Measurements from ENCODE around the gene HTR3A. TPM values are rescaled to one million over a fixed set of nuclear protein-coding genes. Genes with fewer than 3 reads are reported as not detected.

The HTR3A gene
- total RNA-seq, 1 experiment from 2014 or later: not detected

GRCh38 chr11:114026355-114026754, 51.4 kb downstream of the HTR3A start:
- Mint-ChIP-seq H3K4me1 (ENCODE audit: low read depth, unreplicated experiment) (peaks cover 9% of the 10 kb centered on the region), H3K36me3 (ENCODE audit: insufficient read depth, unreplicated experiment) (no peaks in the 10 kb centered on the region), H3K9me3 (ENCODE audit: unreplicated experiment) (no peaks in the 10 kb centered on the region), H3K4me3 (ENCODE audit: unreplicated experiment) (no peak overlapping the region), H3K27ac (ENCODE audit: unreplicated experiment) (no peak overlapping the region), H3K27me3 (ENCODE audit: insufficient read depth, unreplicated experiment) (peaks cover 2% of the 10 kb centered on the region)
- intact Hi-C loops (cut with micrococcal nuclease; ENCODE audit: unreplicated experiment): loop anchor here (1.0 to 5.0 kb wide), 3 partner anchors 32 to 236 kb away; no protein-coding TSS in a partner anchor
- H3K4me3 ChIP-seq (ENCODE audit: low read depth, low read length): no peak overlapping the region
- ChIA-PET POLR2A (no interaction called here), CTCF (interaction anchor here (0.6 to 6.0 kb wide), 6 partner anchors 10 to 235 kb away, joined by 3 to 72 read pairs (median 3); no protein-coding TSS in a partner anchor)
- DNase-seq: peak in 1 of 2 experiments; percentile 53
- peak; percentile 62 to 76 for TF ChIP-seq CTCF (IDR thresholded peaks at IDR 0.05; ENCODE audit: insufficient read depth in 1 of 2, low read depth in 1 of 2, low read length in 1 of 2, severe bottlenecking in 1 of 2, unreplicated experiment in 1 of 2)
- BruUV-seq (replicated peaks): no TSS peak
- H3K4me1 ChIP-seq: peaks cover 8% of the 10 kb centered on the region
- no peaks in the 10 kb centered on the region for H3K36me3 ChIP-seq (ENCODE audit: control insufficient read depth, insufficient read depth, low read length)
- peaks cover 1% of the 10 kb centered on the region for H3K27me3 ChIP-seq (replicated peaks; ENCODE audit: control insufficient read depth, insufficient read depth, low read length)
- H3K9me3 ChIP-seq: no peaks in the 10 kb centered on the region

- TF ChIP-seq CTCF (IDR thresholded peaks at IDR 0.05; ENCODE audit: insufficient read depth in 1 of 2, low read depth in 1 of 2, low read length in 1 of 2, severe bottlenecking in 1 of 2, unreplicated experiment in 1 of 2): no peak
- no peaks in the 10 kb centered on the region for H3K9me3 ChIP-seq
- H3K4me1 Mint-ChIP-seq (ENCODE audit: low read depth, unreplicated experiment): peaks cover 18% of the 10 kb centered on the region
- no peak for DNase-seq
- intact Hi-C loops (cut with micrococcal nuclease; ENCODE audit: unreplicated experiment): loop anchor here (2.0 to 5.0 kb wide), 2 partner anchors 33 to 130 kb away; no protein-coding TSS in a partner anchor
- H3K4me1 ChIP-seq: peaks cover 18% of the 10 kb centered on the region
- no TSS peak for BruUV-seq (replicated peaks)
- H3K27ac Mint-ChIP-seq (ENCODE audit: unreplicated experiment): no peak overlapping the region
- H3K9me3 Mint-ChIP-seq (ENCODE audit: unreplicated experiment): no peaks in the 10 kb centered on the region
- H3K4me3 Mint-ChIP-seq (ENCODE audit: unreplicated experiment): no peak overlapping the region
- H3K4me3 ChIP-seq (ENCODE audit: low read depth, low read length): no peak overlapping the region
- no peaks in the 10 kb centered on the region for H3K36me3 ChIP-seq (ENCODE audit: control insufficient read depth, insufficient read depth, low read length)
- peaks cover 2% of the 10 kb centered on the region for H3K27me3 Mint-ChIP-seq (ENCODE audit: insufficient read depth, unreplicated experiment)
- ChIA-PET POLR2A (no interaction called here), CTCF (interaction anchor here (0.9 to 6.0 kb wide), 7 partner anchors 34 to 234 kb away, joined by 3 to 72 read pairs (median 4); no protein-coding TSS in a partner anchor)
- peaks cover 1% of the 10 kb centered on the region for H3K27me3 ChIP-seq (replicated peaks; ENCODE audit: control insufficient read depth, insufficient read depth, low read length)
- no peaks in the 10 kb centered on the region for H3K36me3 Mint-ChIP-seq (ENCODE audit: insufficient read depth, unreplicated experiment)
Measured at GRCh38 chr11:114027391-114027790, 52.5 kb downstream of the HTR3A start.

GRCh38 chr11:114027926-114028325, 53.0 kb downstream of the HTR3A start:
- no peak for TF ChIP-seq CTCF (IDR thresholded peaks at IDR 0.05; ENCODE audit: insufficient read depth in 1 of 2, low read depth in 1 of 2, low read length in 1 of 2, severe bottlenecking in 1 of 2, unreplicated experiment in 1 of 2)
- DNase-seq: no peak
- no peaks in the 10 kb centered on the region for H3K9me3 ChIP-seq
- H3K27ac Mint-ChIP-seq (ENCODE audit: unreplicated experiment): no peak overlapping the region
- H3K36me3 ChIP-seq (ENCODE audit: control insufficient read depth, insufficient read depth, low read length): no peaks in the 10 kb centered on the region
- no peak overlapping the region for H3K4me3 Mint-ChIP-seq (ENCODE audit: unreplicated experiment)
- H3K36me3 Mint-ChIP-seq (ENCODE audit: insufficient read depth, unreplicated experiment): no peaks in the 10 kb centered on the region
- H3K27me3 ChIP-seq (replicated peaks; ENCODE audit: control insufficient read depth, insufficient read depth, low read length): peaks cover 1% of the 10 kb centered on the region
- BruUV-seq (replicated peaks): no TSS peak
- H3K4me3 ChIP-seq (ENCODE audit: low read depth, low read length): no peak overlapping the region
- ChIA-PET CTCF (interaction anchor here (0.5 to 6.0 kb wide), 9 partner anchors 20 to 234 kb away, joined by 3 to 72 read pairs (median 4); no protein-coding TSS in a partner anchor), POLR2A (no interaction called here)
- intact Hi-C loops (cut with micrococcal nuclease; ENCODE audit: unreplicated experiment): loop anchor here (2.0 to 5.0 kb wide), 2 partner anchors 33 to 131 kb away; no protein-coding TSS in a partner anchor
- H3K9me3 Mint-ChIP-seq (ENCODE audit: unreplicated experiment): no peaks in the 10 kb centered on the region
- peaks cover 18% of the 10 kb centered on the region for H3K4me1 ChIP-seq
- peaks cover 2% of the 10 kb centered on the region for H3K27me3 Mint-ChIP-seq (ENCODE audit: insufficient read depth, unreplicated experiment)
- peaks cover 18% of the 10 kb centered on the region for H3K4me1 Mint-ChIP-seq (ENCODE audit: low read depth, unreplicated experiment)

All from Caco-2 (cell line).